GM21381 (cell line): ENCODE results near the gene THAP9.
"Not testable (repeated sequence)": the region's sequence is repeated elsewhere in the genome, so short reads cannot be mapped to it uniquely, and the experiment has no call there.

ENCODE experiments used
- ATAC-seq: cut with Tn5 transposase; IDR thresholded peaks from one replicate; pipeline ENCODE4 v1.9.1; 2021; ENCODE audit warnings: mild to moderate bottlenecking, moderate library complexity; ENCODE audit not compliant: unreplicated experiment

THAP9 gene

GRCh38 chr4:82891707-82892466, 8.6 kb upstream of the THAP9 start:
- peak; percentile 0 for ATAC-seq

- no peak for ATAC-seq
Observed at GRCh38 chr4:82892467-82892802, 8.1 kb upstream of the THAP9 start.

- ATAC-seq: no peak
Observed at GRCh38 chr4:82893942-82894341, 6.6 kb upstream of the THAP9 start.

- no peak for ATAC-seq
Observed at GRCh38 chr4:82896755-82897154, 3.8 kb upstream of the THAP9 start.

- no peak for ATAC-seq
Observed at GRCh38 chr4:82898322-82899243, 2.0 kb upstream of the THAP9 start.

GRCh38 chr4:82899374-82900065, 1.0 kb upstream of the THAP9 start:
- no peak for ATAC-seq

- ATAC-seq: peak; percentile 1
Observed at GRCh38 chr4:82900066-82900410, 497 bp upstream of the THAP9 start.

GRCh38 chr4:82901183-82901718, 716 bp downstream of the THAP9 start:
- no peak for ATAC-seq

GRCh38 chr4:82903737-82904136, 3.2 kb downstream of the THAP9 start:
- ATAC-seq: no peak

- peak; percentile 43 for ATAC-seq
Observed at GRCh38 chr4:82905205-82905604, 4.7 kb downstream of the THAP9 start.

- ATAC-seq: peak; percentile 37
Observed at GRCh38 chr4:82906469-82906868, 5.9 kb downstream of the THAP9 start.

GRCh38 chr4:82909326-82909725, 8.8 kb downstream of the THAP9 start:
- ATAC-seq: no peak

GRCh38 chr4:82913305-82913704, 12.8 kb downstream of the THAP9 start:
- ATAC-seq: no peak

GRCh38 chr4:82913968-82914367, 13.4 kb downstream of the THAP9 start:
- ATAC-seq: not testable (repeated sequence)

GRCh38 chr4:82918091-82918490, 17.6 kb downstream of the THAP9 start:
- no peak for ATAC-seq

GRCh38 chr4:82919386-82919785, 18.9 kb downstream of the THAP9 start:
- no peak for ATAC-seq

- ATAC-seq: no peak
Observed at GRCh38 chr4:82921795-82922194, 21.3 kb downstream of the THAP9 start.

GRCh38 chr4:82930848-82931755, 30.6 kb downstream of the THAP9 start:
- ATAC-seq: no peak

GRCh38 chr4:82934441-82934840, 33.9 kb downstream of the THAP9 start:
- ATAC-seq: no peak

- ATAC-seq: no peak
Observed at GRCh38 chr4:82939414-82939813, 38.9 kb downstream of the THAP9 start.
